HG02759 (cell line): ENCODE data around the gene KIF5A.

Experiments
- ATAC-seq: cut with Tn5 transposase; IDR thresholded peaks from one replicate; pipeline ENCODE4 v1.9.1; 2021; ENCODE audit warnings: mild to moderate bottlenecking, moderate library complexity; ENCODE audit not compliant: unreplicated experiment

The KIF5A gene

GRCh38 chr12:57519796-57520052 lies 30.1 kb upstream of the KIF5A start:
- ATAC-seq: peak; percentile 0

DNA sequence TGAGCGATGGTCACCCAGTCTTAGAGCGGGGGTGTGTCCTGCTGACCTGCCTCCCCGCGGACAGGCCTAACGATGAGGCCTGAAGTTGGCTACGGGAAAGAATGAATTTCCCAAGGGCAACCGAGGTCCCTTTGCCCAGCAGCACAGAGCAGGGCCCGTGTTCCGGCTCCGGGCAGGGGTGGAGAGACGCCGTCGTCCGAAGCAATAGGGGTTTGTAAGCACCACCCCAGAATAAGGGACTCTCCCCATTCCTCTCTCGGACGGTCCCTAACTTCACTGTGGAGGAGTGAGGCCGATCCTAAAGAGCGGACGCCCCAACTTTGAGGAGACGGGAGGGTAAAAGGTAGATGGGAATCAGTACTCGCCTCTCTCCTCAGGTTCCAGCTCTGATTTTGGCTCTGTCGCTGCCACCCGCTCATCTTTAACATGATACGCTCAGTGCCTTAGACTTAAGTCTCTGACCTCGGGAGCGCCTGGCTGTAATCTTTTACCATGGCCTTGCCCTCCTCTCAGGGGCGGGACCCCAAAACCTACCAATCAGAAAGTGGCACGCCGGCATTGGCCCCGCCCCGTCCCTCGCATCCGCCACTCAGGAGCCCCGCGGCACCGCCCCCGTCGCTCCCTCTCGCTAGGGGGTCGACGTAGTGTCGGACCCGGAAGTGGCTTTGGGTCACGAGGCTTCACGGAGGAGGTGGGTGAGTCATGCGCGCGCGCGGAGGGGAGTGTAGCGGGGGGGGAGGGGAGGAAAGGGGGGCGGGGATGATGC lies 29.6 kb upstream of the KIF5A start, which contains the start of gene DDIT3:
Gene DDIT3, minus strand, starts transcription at position 462 of the 766 bp plus-strand sequence. CDS start 3,108 bp downstream, outside the sequence.
- peak; percentile 73 for ATAC-seq

GRCh38 chr12:57521525-57522010 lies 28.3 kb upstream of the KIF5A start:
- ATAC-seq: no peak

DNA sequence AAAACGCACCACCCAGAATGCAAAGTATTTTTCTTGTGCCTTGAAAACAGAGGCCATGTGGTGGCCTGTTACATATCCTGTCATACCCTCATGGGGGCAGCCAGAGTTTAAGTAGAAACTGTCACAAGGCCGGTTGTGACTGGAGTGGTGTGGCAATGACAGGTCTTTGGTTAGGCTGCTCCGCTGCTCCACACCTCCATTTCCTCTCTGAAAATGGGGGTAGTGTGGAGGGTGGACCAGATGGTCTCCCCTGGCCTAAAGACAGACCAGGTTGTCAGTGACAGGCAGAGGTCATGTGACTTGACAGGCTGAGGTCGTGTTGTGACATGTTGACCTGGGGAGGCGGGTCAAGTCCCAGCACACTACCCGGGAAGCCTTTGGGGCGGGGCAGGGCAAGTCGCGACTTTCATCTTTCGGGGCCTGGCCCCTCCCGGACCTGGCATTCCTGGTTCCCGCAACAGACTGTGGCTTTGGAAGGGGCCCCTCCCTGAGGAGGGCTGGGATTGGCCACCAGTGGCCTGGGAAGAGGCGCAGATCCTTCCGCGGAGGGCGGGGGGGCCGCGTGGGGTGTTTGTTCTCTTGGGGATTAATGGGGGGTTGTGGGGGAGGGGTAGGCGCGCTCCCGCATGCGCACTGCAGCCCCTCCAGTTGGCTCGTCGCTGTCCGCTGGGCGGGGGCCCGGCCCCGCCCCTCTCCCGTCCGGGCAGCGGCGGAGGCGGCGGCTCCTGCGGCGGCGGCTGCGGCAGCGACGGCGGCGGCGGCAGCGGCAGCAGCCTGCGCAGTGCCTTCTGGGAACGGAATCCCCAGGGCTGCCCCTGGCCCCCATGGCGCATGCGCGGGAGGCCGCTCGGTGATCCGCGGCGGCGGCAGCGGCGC lies 27.6 kb upstream of the KIF5A start, which contains the start of gene MBD6:
Gene MBD6, plus strand, starts transcription at position 814 of the 876 bp plus-strand sequence. CDS start 1,480 bp downstream, outside the sequence.
- ATAC-seq: peak; percentile 35

- ATAC-seq: no peak
Observed at GRCh38 chr12:57522887-57523705, 26.7 kb upstream of the KIF5A start.

GRCh38 chr12:57523706-57524614 lies 25.9 kb upstream of the KIF5A start:
- no peak for ATAC-seq

- no peak for ATAC-seq
Observed at GRCh38 chr12:57524814-57525614, 24.8 kb upstream of the KIF5A start.

DNA sequence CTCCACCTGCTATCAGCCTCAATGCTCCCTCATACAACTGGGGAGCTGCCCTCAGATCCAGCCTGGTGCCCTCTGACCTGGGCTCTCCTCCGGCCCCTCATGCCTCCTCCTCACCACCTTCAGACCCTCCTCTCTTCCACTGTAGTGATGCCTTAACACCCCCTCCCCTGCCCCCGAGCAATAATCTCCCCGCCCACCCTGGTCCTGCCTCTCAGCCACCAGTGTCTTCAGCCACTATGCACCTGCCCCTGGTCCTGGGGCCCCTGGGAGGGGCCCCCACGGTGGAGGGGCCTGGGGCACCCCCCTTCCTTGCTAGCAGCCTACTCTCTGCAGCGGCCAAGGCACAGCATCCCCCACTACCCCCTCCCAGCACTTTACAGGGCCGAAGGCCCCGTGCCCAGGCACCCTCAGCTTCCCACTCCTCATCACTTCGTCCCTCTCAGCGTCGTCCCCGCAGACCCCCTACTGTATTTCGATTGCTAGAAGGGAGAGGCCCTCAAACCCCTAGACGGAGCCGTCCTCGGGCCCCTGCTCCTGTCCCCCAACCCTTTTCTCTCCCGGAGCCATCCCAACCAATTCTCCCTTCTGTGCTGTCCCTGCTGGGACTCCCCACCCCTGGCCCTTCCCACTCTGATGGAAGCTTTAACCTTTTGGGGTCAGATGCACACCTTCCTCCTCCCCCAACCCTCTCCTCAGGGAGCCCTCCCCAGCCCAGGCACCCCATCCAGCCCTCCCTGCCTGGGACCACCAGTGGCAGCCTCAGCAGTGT lies 24.0 kb upstream of the KIF5A start:
- ATAC-seq: no peak

- ATAC-seq: no peak
Observed at GRCh38 chr12:57526477-57527126, 23.2 kb upstream of the KIF5A start.

GRCh38 chr12:57527184-57527583 lies 22.7 kb upstream of the KIF5A start:
- no peak for ATAC-seq

GRCh38 chr12:57528176-57528575 lies 21.7 kb upstream of the KIF5A start:
- no peak for ATAC-seq

GRCh38 chr12:57528831-57529555 lies 20.9 kb upstream of the KIF5A start:
- ATAC-seq: no peak

DNA sequence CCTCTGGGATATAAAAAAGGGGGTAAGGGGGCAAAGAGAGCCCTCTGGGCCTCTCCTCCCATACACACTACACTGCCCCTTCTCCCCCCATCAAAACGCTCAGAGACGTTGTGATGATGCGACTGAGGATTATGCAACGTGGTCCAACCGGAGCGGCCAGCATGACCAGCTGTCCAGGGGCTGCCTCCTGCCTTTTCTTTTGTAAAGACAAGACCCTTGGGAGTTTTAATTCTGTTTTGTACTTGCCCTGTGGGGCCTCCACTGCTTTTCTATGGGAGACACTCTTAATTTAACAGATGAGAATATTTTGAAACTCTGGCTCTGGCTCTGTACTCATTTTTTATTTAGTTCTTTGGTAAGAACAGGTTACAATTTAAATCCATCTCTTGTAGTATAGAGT lies 20.0 kb upstream of the KIF5A start:
- ATAC-seq: no peak

DNA sequence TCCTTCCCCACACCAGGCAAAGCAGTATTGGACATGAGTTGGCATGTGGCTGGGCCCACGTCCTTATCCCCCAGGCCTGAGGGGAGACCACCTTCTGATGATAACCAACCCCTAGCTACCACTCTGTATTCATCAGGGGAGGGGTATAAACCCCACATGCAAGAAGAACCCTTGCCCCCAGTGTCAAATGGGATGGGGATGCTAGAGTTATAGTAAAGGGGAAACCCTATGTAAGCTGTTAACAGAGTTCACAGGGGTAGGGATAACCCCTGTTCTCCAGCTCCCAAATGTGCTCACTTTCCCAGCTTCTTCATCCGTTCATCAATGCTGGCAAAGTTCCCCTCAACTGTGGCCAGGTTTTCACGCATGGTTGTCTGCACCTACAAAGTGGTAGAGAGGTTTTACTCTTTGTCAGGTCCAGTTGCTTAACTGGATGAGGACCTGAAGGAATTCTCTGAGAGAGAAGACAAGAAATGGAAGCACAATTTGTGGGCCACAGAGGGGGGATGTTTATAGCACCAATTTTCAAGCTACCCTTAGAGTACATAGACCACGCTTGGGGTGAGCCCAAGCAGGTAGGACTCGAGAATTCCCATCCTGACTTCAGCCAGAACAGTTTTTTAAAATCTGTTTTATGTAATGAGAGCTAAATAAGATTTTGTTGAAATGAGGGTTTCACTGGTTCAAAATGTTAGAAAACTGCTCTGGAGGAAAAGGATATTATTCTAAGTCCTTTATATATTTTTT lies 19.3 kb upstream of the KIF5A start:
- ATAC-seq: no peak

DNA sequence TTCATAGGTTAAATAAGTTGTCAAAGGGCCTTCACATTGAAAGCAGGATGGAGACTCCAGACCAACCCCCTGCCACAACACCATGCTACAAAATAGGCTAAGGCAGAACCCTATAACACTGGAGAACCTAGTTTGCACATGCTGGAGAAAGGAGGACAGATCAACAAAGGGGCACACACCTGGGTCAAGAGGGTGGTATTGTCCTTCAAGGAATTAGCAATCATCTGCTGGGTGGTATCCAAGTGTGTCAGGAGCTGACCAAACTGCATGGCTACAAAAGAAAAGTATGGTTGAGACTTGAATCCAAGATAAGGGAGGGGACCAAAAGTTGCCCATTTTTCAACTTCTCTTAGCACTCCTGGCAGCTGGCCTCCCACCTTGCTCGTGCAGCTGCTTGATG lies 18.0 kb upstream of the KIF5A start:
- ATAC-seq: no peak

DNA sequence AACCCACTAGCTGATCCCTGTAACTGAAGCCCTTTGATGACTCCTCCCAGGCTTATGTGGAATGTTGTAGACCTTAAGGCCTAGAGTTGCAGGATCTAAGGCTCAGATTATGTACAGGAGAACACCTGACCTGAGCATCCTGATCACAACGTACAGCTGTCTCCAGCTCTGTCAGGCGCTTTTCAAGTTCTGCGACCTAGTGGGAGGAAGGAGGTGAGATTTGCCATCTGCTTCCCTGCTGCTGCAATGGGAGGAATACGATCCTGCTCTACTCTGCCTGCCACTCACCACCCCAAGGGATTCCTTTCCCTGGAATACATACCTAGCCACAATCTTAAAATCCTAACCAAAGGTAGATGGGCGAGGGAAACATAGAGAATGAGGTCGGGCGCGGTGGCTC lies 16.7 kb upstream of the KIF5A start:
- ATAC-seq: no peak

- no peak for ATAC-seq
Observed at GRCh38 chr12:57534250-57534649, 15.6 kb upstream of the KIF5A start.
